Activated T-cell treated with anti-CD3 and anti-CD28 coated beads for 24 hours (primary cell): Measurements from ENCODE around the gene WFIKKN1.

Experiments used
- DNase-seq: peaks from one replicate; pipeline ENCODE4 v3.0.0-alpha.2; 2020; ENCODE audit warnings: low read depth

The WFIKKN1 gene

GRCh38 chr16:674214-674881, 43.6 kb downstream of the WFIKKN1 start:
- no peak for DNase-seq

GRCh38 chr16:674968-675883, 44.4 kb downstream of the WFIKKN1 start, which contains the start of gene RHBDL1:
Gene RHBDL1, plus strand, starts transcription at chr16:675671. Its CDS starts 120 bp downstream, at chr16:675791.
- no peak for DNase-seq

GRCh38 chr16:675884-676564, 45.2 kb downstream of the WFIKKN1 start:
- no peak for DNase-seq

GRCh38 chr16:676565-676902, 45.7 kb downstream of the WFIKKN1 start:
- DNase-seq, result no peak

- no peak for DNase-seq
Observed at GRCh38 chr16:676913-677312, 46.1 kb downstream of the WFIKKN1 start.

- no peak for DNase-seq
Observed at GRCh38 chr16:677316-678190, 46.8 kb downstream of the WFIKKN1 start.

GRCh38 chr16:678209-678857, 47.5 kb downstream of the WFIKKN1 start:
- no peak for DNase-seq

- DNase-seq, result no peak
Observed at GRCh38 chr16:678858-679813, 48.4 kb downstream of the WFIKKN1 start.

GRCh38 chr16:679814-680624, 49.2 kb downstream of the WFIKKN1 start, which contains the start of gene STUB1:
Gene STUB1, plus strand, starts transcription at chr16:680410. Its CDS starts 116 bp downstream, at chr16:680526.
- peak; percentile 86 for DNase-seq

- no peak for DNase-seq
Observed at GRCh38 chr16:680625-680945, 49.8 kb downstream of the WFIKKN1 start.

- DNase-seq, result no peak
Observed at GRCh38 chr16:680967-681745, 50.4 kb downstream of the WFIKKN1 start.

- DNase-seq, result no peak
Observed at GRCh38 chr16:681746-682427, 51.1 kb downstream of the WFIKKN1 start.

GRCh38 chr16:682493-683395, 52.0 kb downstream of the WFIKKN1 start:
- DNase-seq, result no peak

- DNase-seq, result no peak
Observed at GRCh38 chr16:683396-684070, 52.7 kb downstream of the WFIKKN1 start.
